Ascending aorta (tissue), 2 donors: Measurements from ENCODE around the gene NCK1. TPM values are rescaled to one million over a fixed set of nuclear protein-coding genes. Genes with fewer than 3 reads are reported as not detected.

Experiments used
- DNase-seq, 2 donors: peaks; one replicate each; pipeline ENCODE4 v3.0.0-alpha.2; 2019; ENCODE audit warnings: low spot score in 2 of 2
- H3K27ac ChIP-seq, 2 donors: fragments of 200-600 bp; sonication (generic); one replicate each; pipeline ENCODE4 v1.5.1; 2016 to 2017; ENCODE audit warnings: mild to moderate bottlenecking in 1 of 2
- H3K27me3 ChIP-seq: fragments of 200-600 bp; sonication (generic); one replicate; pipeline ENCODE4 v1.5.1; 2017
- H3K36me3 ChIP-seq, 2 donors: fragments of 200-600 bp; sonication (generic); one replicate each; pipeline ENCODE4 v1.5.1; 2016
- H3K4me1 ChIP-seq, 2 donors: fragments of 200-600 bp; sonication (generic); one replicate each; pipeline ENCODE4 v1.5.1; 2016 to 2017; ENCODE audit warnings: mild to moderate bottlenecking in 1 of 2
- H3K4me3 ChIP-seq, 2 donors: fragments of 200-600 bp; sonication (generic); one replicate each; pipeline ENCODE4 v1.5.1; 2016 to 2017; ENCODE audit warnings: mild to moderate bottlenecking in 1 of 2
- H3K9me3 ChIP-seq, 2 donors: fragments of 200-600 bp; sonication (generic); one replicate each; pipeline ENCODE4 v1.5.1; 2016
- CTCF ChIP-seq, 3 experiments: fragments of 200-600 bp in 2 of 3; fragments of 450-650 bp in 1 of 3; sonication (generic) in 2 of 3; IDR thresholded peaks; one replicate each; pipeline ENCODE4 v1.5.1; 2016 to 2019; ENCODE audit warnings: antibody characterized with exemption in 3 of 3, mild to moderate bottlenecking in 1 of 3, moderate library complexity in 1 of 3
- intact Hi-C: fragments of 100-400 bp; cut with DNase I; formaldehyde crosslinking; loops from one replicate; pipeline ENCODE4 v1.15.1; 2023
- total RNA-seq: library from RNA; depleted of rRNA; stranded (reverse); fragments of >200 nt; gene quantifications from one replicate; pipeline ENCODE4 v1.1.0, GENCODE V29; 2016

The NCK1 gene
- total RNA-seq, 1 donor from 2014 or later: 45.6 TPM

DNA sequence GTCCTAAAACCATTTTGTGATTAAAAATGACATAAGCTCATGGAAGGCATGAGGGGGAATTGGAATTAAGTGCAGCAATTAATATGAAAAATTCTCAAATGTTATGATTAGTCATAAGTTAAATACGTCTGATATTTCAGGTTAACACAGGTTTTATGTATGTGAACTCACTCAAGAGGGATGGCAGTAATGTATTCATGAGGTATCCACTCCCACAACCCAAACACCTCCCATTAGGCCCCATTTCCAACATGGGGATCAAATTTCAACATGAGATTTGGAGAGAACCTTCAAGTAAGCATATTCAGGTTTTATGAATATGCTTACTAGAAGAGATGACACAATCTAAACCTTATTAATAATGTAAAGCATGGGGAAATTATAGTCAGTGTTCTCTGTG lies 54.2 kb downstream of the NCK1 start:
- TF ChIP-seq CTCF (IDR thresholded peaks at IDR 0.05): no peak
- H3K27ac ChIP-seq: no peak overlapping the region
- peaks cover 0 to 6% of the 10 kb centered on the region in 2 donors for H3K36me3 ChIP-seq
- no peak for DNase-seq
- H3K4me1 ChIP-seq: no peaks in the 10 kb centered on the region
- H3K4me3 ChIP-seq: no peak overlapping the region
- H3K27me3 ChIP-seq: no peaks in the 10 kb centered on the region
- intact Hi-C loops: no loop called here
- H3K9me3 ChIP-seq: peaks cover 12 to 16% of the 10 kb centered on the region in 2 donors

DNA sequence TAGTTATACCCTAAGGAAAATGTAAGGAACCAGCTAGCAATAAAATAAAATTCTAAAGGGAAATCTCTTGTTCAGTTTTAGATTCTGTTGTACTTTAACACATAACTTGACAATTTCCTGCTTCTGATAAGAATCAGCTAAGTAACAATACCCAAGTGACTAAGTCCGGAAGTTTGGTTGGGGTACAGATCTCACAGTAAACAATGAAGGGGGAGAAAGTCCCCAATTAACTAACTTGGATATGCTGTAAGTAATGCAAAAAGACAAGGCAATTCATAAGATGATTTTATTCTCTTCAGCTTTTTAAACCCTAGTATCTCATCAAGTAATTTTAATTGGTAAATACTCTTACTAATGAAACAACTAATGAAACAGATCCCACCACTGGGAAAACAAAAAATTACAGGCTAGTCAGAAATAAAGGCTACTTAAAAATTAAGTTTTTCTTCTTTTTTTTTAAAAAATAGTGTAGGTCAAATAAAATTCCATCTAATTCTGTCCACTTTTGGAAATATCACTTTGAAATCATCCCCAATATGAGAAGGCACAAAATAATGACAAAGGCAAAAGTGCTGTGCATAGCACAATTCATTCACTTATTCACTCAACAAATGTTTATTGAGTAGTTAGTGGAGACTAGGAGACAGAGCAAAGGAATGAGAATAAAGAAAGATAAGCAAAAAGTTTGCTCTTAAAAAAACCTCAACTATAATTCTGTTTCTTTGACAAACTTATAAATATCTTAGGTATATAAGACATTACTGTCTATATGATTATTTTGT lies 58.0 kb downstream of the NCK1 start:
- intact Hi-C loops: no loop called here
- no peak overlapping the region for H3K4me3 ChIP-seq
- DNase-seq: no peak
- peaks cover 0 to 3% of the 10 kb centered on the region in 2 donors for H3K36me3 ChIP-seq
- H3K27ac ChIP-seq: no peak overlapping the region
- H3K4me1 ChIP-seq: no peaks in the 10 kb centered on the region
- H3K27me3 ChIP-seq: no peaks in the 10 kb centered on the region
- TF ChIP-seq CTCF (IDR thresholded peaks at IDR 0.05): no peak
- no peaks in the 10 kb centered on the region for H3K9me3 ChIP-seq

DNA sequence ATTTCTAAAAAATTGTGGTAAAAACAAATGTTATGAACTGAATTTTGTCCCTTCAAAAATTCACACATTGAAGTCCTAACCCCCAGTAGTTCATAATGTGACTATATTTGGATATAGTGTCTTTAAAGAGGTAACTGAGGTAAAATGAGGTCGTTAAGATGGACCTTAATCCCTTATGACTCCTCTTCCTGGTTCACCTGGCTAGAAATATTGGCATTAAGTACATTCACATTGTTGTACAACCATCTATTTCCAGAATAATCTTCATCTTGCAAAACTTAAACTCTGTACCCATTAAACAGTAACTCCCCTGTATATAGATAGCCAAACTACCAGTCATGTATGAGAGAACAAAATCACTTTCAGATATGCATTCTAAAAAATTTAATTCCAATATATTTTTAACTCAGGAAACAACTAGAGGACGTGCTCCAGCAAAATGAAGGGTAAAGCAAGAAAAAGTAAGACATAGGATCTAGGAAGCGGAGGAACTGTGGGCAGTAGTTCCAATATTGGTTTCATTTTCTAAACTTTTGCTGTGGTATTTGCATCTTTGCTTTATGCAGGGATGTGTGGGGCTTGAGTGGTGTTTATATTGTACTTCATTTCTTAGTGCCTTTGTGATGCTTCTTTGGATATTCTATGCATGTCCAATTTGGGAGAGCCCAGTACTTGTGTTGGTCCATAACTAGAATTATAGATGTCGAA lies 59.0 kb downstream of the NCK1 start:
- no peak for TF ChIP-seq CTCF (IDR thresholded peaks at IDR 0.05)
- no peak for DNase-seq

DNA sequence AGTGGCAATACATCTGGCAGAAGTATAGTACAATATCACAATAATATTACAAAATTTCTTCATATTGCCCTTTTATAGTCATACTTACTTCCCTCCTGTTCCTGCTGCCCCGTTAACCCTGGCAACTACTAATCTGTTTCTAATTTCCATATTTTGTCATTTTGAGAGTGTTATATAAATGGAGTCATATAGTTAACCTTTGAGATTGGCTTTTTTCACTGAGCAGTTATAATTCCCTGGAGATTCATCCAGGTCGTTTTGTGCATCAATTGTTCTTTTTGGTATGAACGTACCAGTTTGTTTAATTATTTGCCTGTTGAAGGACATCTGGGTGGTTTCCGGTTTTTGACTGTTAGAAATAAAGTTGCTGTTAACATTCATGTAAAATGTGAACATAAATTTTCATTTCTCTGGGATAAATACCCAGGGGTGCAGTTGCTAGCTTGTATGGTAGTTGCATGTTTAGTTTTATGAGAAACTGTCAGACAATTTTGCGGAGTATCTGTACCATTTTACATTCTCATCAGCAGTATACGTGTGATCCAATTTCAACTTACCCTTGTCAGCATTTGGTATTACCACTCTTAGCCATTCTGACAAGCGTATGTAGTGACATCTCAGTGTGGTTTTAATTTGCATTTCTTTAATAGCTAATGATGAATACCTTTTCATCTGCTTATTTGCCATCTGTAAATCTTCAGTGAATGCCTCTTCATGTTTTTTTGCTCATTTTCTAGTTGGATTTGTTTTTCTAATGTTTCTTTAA lies 63.6 kb downstream of the NCK1 start:
- H3K27me3 ChIP-seq: no peaks in the 10 kb centered on the region
- no peak for DNase-seq
- TF ChIP-seq CTCF (IDR thresholded peaks at IDR 0.05): no peak
- no peaks in the 10 kb centered on the region for H3K4me1 ChIP-seq
- no peaks in the 10 kb centered on the region for H3K9me3 ChIP-seq
- intact Hi-C loops: no loop called here
- peaks cover 0 to 3% of the 10 kb centered on the region in 2 donors for H3K36me3 ChIP-seq
- no peak overlapping the region for H3K27ac ChIP-seq
- H3K4me3 ChIP-seq: no peak overlapping the region

More for the DNA sequence above, 59.0 kb downstream of the NCK1 start:
- intact Hi-C loops: no loop called here
- H3K4me1 ChIP-seq: no peaks in the 10 kb centered on the region
- H3K27me3 ChIP-seq: no peaks in the 10 kb centered on the region
- no peak overlapping the region for H3K27ac ChIP-seq
- H3K9me3 ChIP-seq: no peaks in the 10 kb centered on the region
- H3K36me3 ChIP-seq: peaks cover 0 to 3% of the 10 kb centered on the region in 2 donors
- H3K4me3 ChIP-seq: no peak overlapping the region

DNA sequence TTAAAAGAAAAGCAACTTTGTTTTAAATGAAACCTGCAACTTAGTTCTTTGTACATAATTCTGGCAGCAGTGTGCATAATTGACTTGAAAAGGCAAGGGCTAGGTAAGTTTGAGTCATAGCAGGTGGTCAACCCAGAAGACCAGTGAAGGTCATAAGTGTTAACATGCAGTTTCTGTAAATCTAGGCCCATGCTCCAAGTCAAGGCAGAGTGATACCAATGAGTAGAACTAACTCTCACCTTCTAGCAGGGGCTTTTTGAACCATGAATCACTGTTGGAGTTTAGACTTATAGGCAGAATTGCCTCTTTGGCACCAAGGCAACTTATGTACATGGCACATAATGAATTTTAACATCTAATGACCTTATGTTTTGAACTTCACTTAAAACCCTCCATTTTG lies 66.2 kb downstream of the NCK1 start:
- intact Hi-C loops: no loop called here
- no peak overlapping the region for H3K27ac ChIP-seq
- H3K4me1 ChIP-seq: no peaks in the 10 kb centered on the region

More for the DNA sequence above, 66.2 kb downstream of the NCK1 start:
- Histone ChIP-seq H3K9me3 (no peaks in the 10 kb centered on the region), H3K4me3 (no peak overlapping the region), H3K36me3 (no peaks in the 10 kb centered on the region), H3K27me3 (no peaks in the 10 kb centered on the region)
- DNase-seq: no peak
- TF ChIP-seq CTCF (IDR thresholded peaks at IDR 0.05): no peak
